Osteoblast (primary cell): ENCODE data around the gene PRIM2. TPM values are rescaled to one million over a fixed set of nuclear protein-coding genes. Genes with fewer than 3 reads are reported as not detected.
"Not testable (repeated sequence)": the region's sequence is repeated elsewhere in the genome, so short reads cannot be mapped to it uniquely, and the experiment has no call there.

ENCODE experiments used
- DNase-seq: peaks from one replicate; pipeline ENCODE4 v3.0.0; 2011; ENCODE audit warnings: low spot score, mixed read lengths; ENCODE audit not compliant: insufficient read length; ENCODE audit errors: missing footprints
- H2AFZ ChIP-seq: 2 replicates; pipeline ENCODE4 v1.6.0; 2011; ENCODE audit warnings: mild to moderate bottlenecking, low read length
- H3K27ac ChIP-seq: 2 replicates; pipeline ENCODE4 v1.5.1; 2011; ENCODE audit warnings: mild to moderate bottlenecking, low read depth, low read length, moderate library complexity
- H3K27me3 ChIP-seq: 2 replicates; pipeline ENCODE4 v1.6.0; 2012; ENCODE audit warnings: mild to moderate bottlenecking, control low read depth, inconsistent platforms, low read length, moderate library complexity; ENCODE audit not compliant: insufficient read depth
- H3K36me3 ChIP-seq: 2 replicates; pipeline ENCODE4 v1.5.1; 2011; ENCODE audit warnings: mild to moderate bottlenecking, low read length, control low read depth, moderate library complexity; ENCODE audit not compliant: insufficient read depth
- H3K4me1 ChIP-seq: 2 replicates; pipeline ENCODE4 v1.5.1; 2011; ENCODE audit warnings: mild to moderate bottlenecking, low read length, control low read depth, moderate library complexity; ENCODE audit not compliant: insufficient read depth
- H3K4me2 ChIP-seq: 2 replicates; pipeline ENCODE4 v1.6.0; 2011; ENCODE audit warnings: mild to moderate bottlenecking, low read length; ENCODE audit not compliant: insufficient read depth
- H3K4me3 ChIP-seq: fragments of 200-600 bp; sonication (generic); 3 replicates; pipeline ENCODE4 v1.5.1; 2012; ENCODE audit warnings: mild to moderate bottlenecking, low read length, inconsistent platforms; ENCODE audit not compliant: insufficient read depth
- H3K79me2 ChIP-seq: 2 replicates; pipeline ENCODE4 v1.6.0; 2012; ENCODE audit warnings: mild to moderate bottlenecking, low read length, control low read depth, inconsistent platforms; ENCODE audit not compliant: insufficient read depth
- H3K9me3 ChIP-seq: 2 replicates; pipeline ENCODE4 v1.5.1; 2011; ENCODE audit warnings: low read depth, low read length, control low read depth
- H4K20me1 ChIP-seq: 2 replicates; pipeline ENCODE4 v1.6.0; 2012; ENCODE audit warnings: mild to moderate bottlenecking, low read length, control low read depth; ENCODE audit not compliant: insufficient read depth
- total RNA-seq: library from RNA; depleted of rRNA; stranded (reverse); fragments of >200 nt; gene quantifications from 2 replicates; pipeline ENCODE4 v1.2.3, GENCODE V29; 2012

PRIM2 gene
- total RNA-seq, 1 donor, result 30.0 TPM

GRCh38 chr6:57362340-57362739 is 44.9 kb downstream of the PRIM2 start:
- H3K4me2 ChIP-seq, H3K27me3 ChIP-seq, H3K79me2 ChIP-seq, H2AFZ ChIP-seq, H3K27ac ChIP-seq, H3K4me1 ChIP-seq, H4K20me1 ChIP-seq, H3K9me3 ChIP-seq, DNase-seq, H3K4me3 ChIP-seq, H3K36me3 ChIP-seq: not testable (repeated sequence)

GRCh38 chr6:57365076-57365583 is 47.7 kb downstream of the PRIM2 start:
- not testable (repeated sequence) for H3K9me3 ChIP-seq, DNase-seq, H3K36me3 ChIP-seq, H3K27ac ChIP-seq, H3K79me2 ChIP-seq, H4K20me1 ChIP-seq, H3K27me3 ChIP-seq, H2AFZ ChIP-seq, H3K4me3 ChIP-seq, H3K4me2 ChIP-seq, H3K4me1 ChIP-seq

GRCh38 chr6:57368965-57369731 is 51.7 kb downstream of the PRIM2 start:
- Histone ChIP-seq H2AFZ (peak overlapping the region; percentile 65), H3K27ac (peak overlapping the region; percentile 33)
- not testable (repeated sequence) for H3K79me2 ChIP-seq, H3K4me1 ChIP-seq, H3K36me3 ChIP-seq, H3K27me3 ChIP-seq, DNase-seq, H3K4me3 ChIP-seq, H3K4me2 ChIP-seq, H3K9me3 ChIP-seq, H4K20me1 ChIP-seq

- not testable (repeated sequence) for H3K4me1 ChIP-seq, H3K27me3 ChIP-seq, H3K4me2 ChIP-seq, H3K36me3 ChIP-seq, H4K20me1 ChIP-seq, H3K4me3 ChIP-seq, H3K9me3 ChIP-seq, H3K79me2 ChIP-seq, H2AFZ ChIP-seq, DNase-seq, H3K27ac ChIP-seq
These were observed 54.3 kb downstream of the PRIM2 start for GRCh38 chr6:57371779-57372178.

GRCh38 chr6:57374764-57375163 is 57.3 kb downstream of the PRIM2 start:
- H3K27ac ChIP-seq, DNase-seq, H4K20me1 ChIP-seq, H2AFZ ChIP-seq, H3K4me3 ChIP-seq, H3K36me3 ChIP-seq, H3K4me2 ChIP-seq, H3K9me3 ChIP-seq, H3K4me1 ChIP-seq, H3K27me3 ChIP-seq: not testable (repeated sequence)
- peaks cover 12% of the 10 kb centered on the region for H3K79me2 ChIP-seq

GRCh38 chr6:57376083-57376482 is 58.7 kb downstream of the PRIM2 start:
- H3K4me2 ChIP-seq, DNase-seq, H3K9me3 ChIP-seq, H3K27me3 ChIP-seq, H2AFZ ChIP-seq, H3K4me3 ChIP-seq, H3K36me3 ChIP-seq, H4K20me1 ChIP-seq, H3K27ac ChIP-seq, H3K4me1 ChIP-seq: not testable (repeated sequence)
- peaks cover 12% of the 10 kb centered on the region for H3K79me2 ChIP-seq

GRCh38 chr6:57389038-57389592 is 71.7 kb downstream of the PRIM2 start:
- H3K4me2 ChIP-seq, H3K9me3 ChIP-seq, H3K4me1 ChIP-seq, DNase-seq, H3K27ac ChIP-seq, H2AFZ ChIP-seq, H4K20me1 ChIP-seq, H3K27me3 ChIP-seq, H3K36me3 ChIP-seq, H3K4me3 ChIP-seq: not testable (repeated sequence)
- peaks cover 24% of the 10 kb centered on the region for H3K79me2 ChIP-seq

GRCh38 chr6:57390818-57391217 is 73.4 kb downstream of the PRIM2 start:
- H3K9me3 ChIP-seq, H3K4me3 ChIP-seq, H3K4me2 ChIP-seq, DNase-seq, H2AFZ ChIP-seq, H3K27me3 ChIP-seq, H4K20me1 ChIP-seq, H3K36me3 ChIP-seq, H3K27ac ChIP-seq, H3K4me1 ChIP-seq: not testable (repeated sequence)
- peaks cover 31% of the 10 kb centered on the region for H3K79me2 ChIP-seq

GRCh38 chr6:57392047-57392446 is 74.6 kb downstream of the PRIM2 start:
- not testable (repeated sequence) for H3K4me3 ChIP-seq, H4K20me1 ChIP-seq, H3K4me2 ChIP-seq, H3K27me3 ChIP-seq, DNase-seq, H3K36me3 ChIP-seq, H3K27ac ChIP-seq, H3K9me3 ChIP-seq, H2AFZ ChIP-seq, H3K4me1 ChIP-seq
- peaks cover 39% of the 10 kb centered on the region for H3K79me2 ChIP-seq
